Spleen (tissue), 11 donors: ENCODE measurements around the gene ASXL3. TPM values are rescaled to one million over a fixed set of nuclear protein-coding genes. Genes with fewer than 3 reads are reported as not detected.

Experiments
- DNase-seq: peaks from one replicate; pipeline ENCODE4 v3.0.0-alpha.2; 2020
- H3K27ac ChIP-seq, 8 donors: fragments of 200-600 bp; sonication (generic) in 7 of 8; 1 replicate in 4 of 8; 2 replicates in 4 of 8; pipeline versions ENCODE4 v1.5.0 to v1.8.0; 2016 to 2021; ENCODE audit warnings: inconsistent platforms in 4 of 8, mild to moderate bottlenecking in 4 of 8, moderate library complexity in 1 of 8
- H3K27me3 ChIP-seq, 7 donors: fragments of 200-600 bp; sonication (generic) in 6 of 7; replicated peaks in 1 of 7; 1 replicate in 4 of 7; 2 replicates in 3 of 7; pipeline versions ENCODE4 v1.5.0 to v1.8.0; 2016 to 2021; ENCODE audit warnings: inconsistent platforms in 3 of 7, mild to moderate bottlenecking in 1 of 7
- H3K36me3 ChIP-seq, 6 donors: fragments of 200-600 bp; sonication (generic) in 5 of 6; 1 replicate in 4 of 6; 2 replicates in 2 of 6; pipeline versions ENCODE4 v1.5.0 to v1.8.0; 2016 to 2021; ENCODE audit warnings: inconsistent platforms in 2 of 6
- H3K4me1 ChIP-seq, 6 donors: fragments of 200-600 bp; sonication (generic) in 5 of 6; 1 replicate in 3 of 6; 2 replicates in 3 of 6; pipeline versions ENCODE4 v1.5.0 to v1.8.0; 2016 to 2021; ENCODE audit warnings: inconsistent platforms in 3 of 6
- H3K4me3 ChIP-seq, 8 donors: fragments of 200-600 bp; sonication (generic) in 7 of 8; 1 replicate in 4 of 8; 2 replicates in 4 of 8; pipeline versions ENCODE4 v1.5.0 to v1.8.0; 2016 to 2021; ENCODE audit warnings: inconsistent platforms in 4 of 8, mild to moderate bottlenecking in 4 of 8, moderate library complexity in 2 of 8
- H3K9me3 ChIP-seq, 8 donors: fragments of 200-600 bp; sonication (generic) in 7 of 8; 1 replicate in 4 of 8; 2 replicates in 4 of 8; pipeline versions ENCODE4 v1.5.0 to v1.8.0; 2016 to 2021; ENCODE audit warnings: inconsistent platforms in 4 of 8
- CTCF ChIP-seq, 11 experiments: fragments of 200-600 bp in 7 of 11; fragments of 450-650 bp in 4 of 11; sonication (generic) in 4 of 11; IDR thresholded peaks in 8 of 11; conservative IDR thresholded peaks in 3 of 11; 1 replicate in 7 of 11; 2 replicates in 4 of 11; pipeline versions ENCODE4 v1.4.0 to v1.8.0; 2016 to 2021; ENCODE audit warnings: antibody characterized with exemption in 11 of 11, inconsistent platforms in 4 of 11, mild to moderate bottlenecking in 1 of 11
- POLR2A ChIP-seq, 3 donors: fragments of 450-650 bp; IDR thresholded peaks; one replicate each; pipeline ENCODE4 v1.5.1; 2017; ENCODE audit warnings: antibody characterized with exemption in 3 of 3, mild to moderate bottlenecking in 1 of 3
- POLR2AphosphoS5 ChIP-seq, 3 donors: sonication (generic); formaldehyde crosslinking; IDR thresholded peaks; one replicate each; pipeline ENCODE4 v1.5.1; 2017; ENCODE audit warnings: antibody characterized with exemption in 3 of 3
- WGBS, 5 donors: extraction: QIAGEN DNeasy Blood & Tissue Kit in 3 of 5; methylation state at CpG; one replicate each; pipeline versions ENCODE4 v1.1.5 to v1.1.7; 2013 to 2018; 5-methylcytosine and 5-hydroxymethylcytosine counted together
- intact Hi-C: fragments of 100-400 bp; cut with DNase I; formaldehyde crosslinking; loops from one replicate; pipeline ENCODE4 v1.15.0; 2023; ENCODE audit warnings: low total_unique reads
- polyA plus RNA-seq, 3 donors: library from polyadenylated mRNA; stranded (reverse); fragments of 200-250 nt; gene quantifications; one replicate each; pipeline ENCODE4 v1.2.1, GENCODE V29; 2013
- total RNA-seq, 7 donors: library from RNA; depleted of rRNA in 3 of 7; stranded (reverse); fragments of >200 nt in 3 of 7; fragmentation: NEBNext Ultra II Directional in 4 of 7; extraction: Animal tissue kit (Norgen Biotek cat#: 25700) in 4 of 7; gene quantifications; one replicate each; pipeline versions ENCODE4 v1.1.0 to v1.2.1, GENCODE V29; 2016 to 2021
- donor health status: healthy with polysubstance abuse.
- donor health status: DM: no; HTN: no; CAD: no; lungs with moderate emphysema.
- donor health status: DM: no; HTN: no; CAD: no.
- donor health status: Bipolar disorder and iron deficiency.
- donor health status: healthy.
- donor health status: DM: no; HTN: no; CAD: no.
- donor health status: DM: yes; HTN: yes; CAD: no.

The ASXL3 gene
- total and polyA plus RNA-seq, 10 donors: 0.02 to 3.5 (median 0.76) TPM

GRCh38 chr18:33600846-33601245, 22.8 kb downstream of the ASXL3 start:
- Histone ChIP-seq H3K4me1 (no peaks in the 10 kb centered on the region), H3K27me3 (no peaks in the 10 kb centered on the region), H3K9me3 (no peaks in the 10 kb centered on the region), H3K27ac (no peak overlapping the region), H3K36me3 (no peaks in the 10 kb centered on the region), H3K4me3 (no peak overlapping the region)
- 69 to 80% (median 77%) methylated on average over 3 of the region's 3 CpGs for WGBS, 5 donors
- DNase-seq: no peak
- intact Hi-C loops: no loop called here
- TF ChIP-seq POLR2AphosphoS5 (IDR thresholded peaks at IDR 0.05): no peak
- no peak for TF ChIP-seq POLR2A (IDR thresholded peaks at IDR 0.05)
- TF ChIP-seq CTCF (IDR thresholded peaks at IDR 0.05 in 8 of 11, conservative IDR thresholded peaks at IDR 0.05 in 3 of 11): no peak

- Histone ChIP-seq H3K27ac (no peak overlapping the region), H3K27me3 (no peaks in the 10 kb centered on the region), H3K36me3 (no peaks in the 10 kb centered on the region), H3K4me3 (no peak overlapping the region), H3K9me3 (no peaks in the 10 kb centered on the region), H3K4me1 (no peaks in the 10 kb centered on the region)
- no peak for DNase-seq
- intact Hi-C loops: no loop called here
- TF ChIP-seq POLR2AphosphoS5 (IDR thresholded peaks at IDR 0.05): no peak
- no peak for TF ChIP-seq POLR2A (IDR thresholded peaks at IDR 0.05)
- TF ChIP-seq CTCF (IDR thresholded peaks at IDR 0.05 in 8 of 11, conservative IDR thresholded peaks at IDR 0.05 in 3 of 11): no peak
- WGBS, 5 donors: 61 to 82% (median 75%) methylated on average over 2 of the region's 2 CpGs
These were observed 25.4 kb downstream of the ASXL3 start for GRCh38 chr18:33603454-33603853.

- H3K27me3 ChIP-seq: no peaks in the 10 kb centered on the region
- no peak overlapping the region for H3K4me3 ChIP-seq
- no peaks in the 10 kb centered on the region for H3K36me3 ChIP-seq
- intact Hi-C loops: no loop called here
- no peak overlapping the region for H3K27ac ChIP-seq
- TF ChIP-seq POLR2AphosphoS5 (IDR thresholded peaks at IDR 0.05): no peak
- TF ChIP-seq CTCF (IDR thresholded peaks at IDR 0.05 in 8 of 11, conservative IDR thresholded peaks at IDR 0.05 in 3 of 11): no peak
- TF ChIP-seq POLR2A (IDR thresholded peaks at IDR 0.05): no peak
- no peaks in the 10 kb centered on the region for H3K4me1 ChIP-seq
- no peaks in the 10 kb centered on the region for H3K9me3 ChIP-seq
- no peak for DNase-seq
These were observed 27.2 kb downstream of the ASXL3 start for GRCh38 chr18:33605250-33605649.

- Histone ChIP-seq H3K9me3 (no peaks in the 10 kb centered on the region), H3K27ac (no peak overlapping the region), H3K4me1 (no peaks in the 10 kb centered on the region), H3K36me3 (no peaks in the 10 kb centered on the region), H3K4me3 (no peak overlapping the region), H3K27me3 (no peaks in the 10 kb centered on the region)
- intact Hi-C loops: no loop called here
- DNase-seq: no peak
- TF ChIP-seq CTCF (IDR thresholded peaks at IDR 0.05 in 8 of 11, conservative IDR thresholded peaks at IDR 0.05 in 3 of 11): no peak
- no peak for TF ChIP-seq POLR2A (IDR thresholded peaks at IDR 0.05)
- no peak for TF ChIP-seq POLR2AphosphoS5 (IDR thresholded peaks at IDR 0.05)
These were observed 28.6 kb downstream of the ASXL3 start for GRCh38 chr18:33606621-33607020.
